Right lobe of liver (tissue), 6 donors: ENCODE results near the gene WDR45B. TPM values are rescaled to one million over a fixed set of nuclear protein-coding genes. Genes with fewer than 3 reads are reported as not detected.

Experiments used
- ATAC-seq, 4 donors: fragments of 200-7000 bp; cut with Tn5 transposase; one replicate each; pipeline ENCODE4 v1.9.1; 2020; ENCODE audit warnings: mild to moderate bottlenecking in 4 of 4, moderate library complexity in 4 of 4
- DNase-seq, 3 donors: peaks; one replicate each; pipeline ENCODE4 v3.0.0-alpha.2; 2020
- H3K27ac ChIP-seq, 3 donors: fragments of 200-600 bp; one replicate each; pipeline ENCODE4 v1.8.0; 2022
- H3K27me3 ChIP-seq, 2 donors: fragments of 200-600 bp; one replicate each; pipeline ENCODE4 v1.8.0; 2022
- H3K36me3 ChIP-seq, 4 donors: fragments of 200-600 bp; sonication (generic) in 1 of 4; one replicate each; pipeline versions ENCODE4 v1.5.1 to v1.8.0; 2017 to 2022; ENCODE audit warnings: control low read depth in 1 of 4
- H3K4me1 ChIP-seq, 4 donors: fragments of 200-600 bp; sonication (generic) in 1 of 4; one replicate each; pipeline versions ENCODE4 v1.5.1 to v1.8.0; 2017 to 2022; ENCODE audit warnings: control low read depth in 1 of 4
- H3K4me3 ChIP-seq, 3 donors: fragments of 200-600 bp; one replicate each; pipeline ENCODE4 v1.8.0; 2022
- H3K9me3 ChIP-seq, 4 donors: fragments of 200-600 bp; sonication (generic) in 1 of 4; one replicate each; pipeline versions ENCODE4 v1.5.1 to v1.8.0; 2017 to 2022; ENCODE audit warnings: control low read depth in 1 of 4
- POLR2A ChIP-seq: fragments of 450-650 bp; IDR thresholded peaks from one replicate; pipeline ENCODE4 v1.6.1; 2017; ENCODE audit warnings: antibody characterized with exemption, mild to moderate bottlenecking
- WGBS: methylation state at CpG from one replicate; pipeline ENCODE4 v1.1.6; 2018; ENCODE audit warnings: low coverage, low lambda C conversion rate; ENCODE audit not compliant: insufficient coverage; ENCODE audit errors: missing lambda C conversion rate; 5-methylcytosine and 5-hydroxymethylcytosine counted together
- intact Hi-C, 2 donors: fragments of 100-400 bp; cut with DNase I; formaldehyde crosslinking; loops; one replicate each; pipeline versions ENCODE4 v1.11.2 to v1.14.1; 2022
- total RNA-seq, 6 experiments: library from RNA; depleted of rRNA in 2 of 6; stranded (reverse); fragments of >200 nt in 2 of 6; fragmentation: NEBNext Ultra II Directional in 3 of 6; extraction: Animal tissue kit (Norgen Biotek cat#: 25700) in 3 of 6; gene quantifications; one replicate each; pipeline versions ENCODE4 v1.1.0 to v1.2.4, GENCODE V29; 2016 to 2023
- TF ChIP-seq, protein P1 (sequence below), 4 donors: fragments of 200-600 bp in 3 of 4; fragments of 450-650 bp in 1 of 4; IDR thresholded peaks; one replicate each; pipeline versions ENCODE4 v1.5.1 to v1.8.0; 2016 to 2022; ENCODE audit warnings: antibody characterized with exemption in 4 of 4, mild to moderate bottlenecking in 2 of 4
- donor health status: DM: no; HTN: yes; CAD: no.
- donor health status: DM: no; HTN: no; CAD: no.
- donor health status: DM: no; HTN: no; CAD: no.
- donor health status: DM: no; HTN: yes; CAD: no.
- donor health status: DM: no; HTN: yes; CAD: no.

Gene WDR45B
- total RNA-seq, 6 experiments from 2014 or later, result 27.7 to 40.7 (median 31.6) TPM

DNA sequence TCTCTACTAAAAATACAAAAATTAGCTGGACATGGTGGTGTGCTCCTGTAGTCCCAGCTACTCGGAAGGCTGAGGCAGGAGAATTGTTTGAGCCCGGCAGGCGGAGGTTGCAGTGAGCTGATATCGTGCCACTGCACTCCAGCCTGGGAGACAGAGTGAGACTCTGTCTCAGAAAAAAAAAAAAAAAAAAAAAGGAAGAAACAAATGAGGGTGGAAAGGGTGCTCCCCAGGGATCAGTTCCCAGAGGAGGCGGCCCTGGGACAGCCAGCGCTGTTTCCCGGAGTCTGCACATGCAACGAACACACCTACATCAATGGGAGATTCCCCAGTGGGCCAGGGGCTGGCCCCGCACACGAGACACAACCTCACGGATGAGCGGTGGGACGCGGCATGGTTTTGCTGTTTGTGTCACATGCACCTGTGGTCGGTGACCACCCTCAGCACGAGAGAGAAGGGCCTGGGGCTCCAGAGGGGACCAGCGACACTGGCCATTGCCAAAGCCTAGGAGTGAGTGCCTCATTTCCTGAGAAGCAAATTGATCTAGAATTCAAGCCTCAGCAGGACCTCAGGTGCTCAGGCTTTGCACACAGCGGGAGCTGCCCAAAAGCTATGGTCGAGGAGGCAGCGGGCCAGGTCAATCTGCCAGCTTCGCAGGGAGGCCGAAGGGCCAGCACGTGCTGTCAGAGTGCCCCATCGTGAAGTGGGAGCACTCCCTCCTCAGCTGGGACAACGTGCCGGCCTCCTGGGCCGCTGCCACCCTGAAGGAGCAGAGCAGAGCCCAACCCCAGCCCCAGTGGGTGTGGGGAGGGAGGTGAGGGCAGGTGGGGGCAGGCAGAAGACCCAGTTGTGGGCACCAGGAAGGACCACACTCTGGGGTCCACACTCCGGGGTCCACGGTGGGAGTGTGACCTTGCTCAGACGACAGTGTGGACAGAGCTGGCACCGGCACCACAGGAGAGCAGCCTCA, 13.8 kb upstream of the WDR45B start:
- peak in 2 of 3 donors; percentile 15 to 53 for DNase-seq
- H3K4me1 ChIP-seq, result no peaks in the 10 kb centered on the region
- H3K27ac ChIP-seq, result no peak overlapping the region
- no peaks in the 10 kb centered on the region for H3K9me3 ChIP-seq
- 94% methylated on average over 6 of the region's 31 CpGs for WGBS
- H3K36me3 ChIP-seq, result no peaks in the 10 kb centered on the region
- H3K4me3 ChIP-seq, result no peak overlapping the region
- peak in 1 of 4 donors; percentile 3 for ATAC-seq
- no peak for TF ChIP-seq POLR2A
- TF ChIP-seq, protein P1, sequence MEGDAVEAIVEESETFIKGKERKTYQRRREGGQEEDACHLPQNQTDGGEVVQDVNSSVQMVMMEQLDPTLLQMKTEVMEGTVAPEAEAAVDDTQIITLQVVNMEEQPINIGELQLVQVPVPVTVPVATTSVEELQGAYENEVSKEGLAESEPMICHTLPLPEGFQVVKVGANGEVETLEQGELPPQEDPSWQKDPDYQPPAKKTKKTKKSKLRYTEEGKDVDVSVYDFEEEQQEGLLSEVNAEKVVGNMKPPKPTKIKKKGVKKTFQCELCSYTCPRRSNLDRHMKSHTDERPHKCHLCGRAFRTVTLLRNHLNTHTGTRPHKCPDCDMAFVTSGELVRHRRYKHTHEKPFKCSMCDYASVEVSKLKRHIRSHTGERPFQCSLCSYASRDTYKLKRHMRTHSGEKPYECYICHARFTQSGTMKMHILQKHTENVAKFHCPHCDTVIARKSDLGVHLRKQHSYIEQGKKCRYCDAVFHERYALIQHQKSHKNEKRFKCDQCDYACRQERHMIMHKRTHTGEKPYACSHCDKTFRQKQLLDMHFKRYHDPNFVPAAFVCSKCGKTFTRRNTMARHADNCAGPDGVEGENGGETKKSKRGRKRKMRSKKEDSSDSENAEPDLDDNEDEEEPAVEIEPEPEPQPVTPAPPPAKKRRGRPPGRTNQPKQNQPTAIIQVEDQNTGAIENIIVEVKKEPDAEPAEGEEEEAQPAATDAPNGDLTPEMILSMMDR (IDR thresholded peaks at IDR 0.05), result no peak
- no peaks in the 10 kb centered on the region for H3K27me3 ChIP-seq
- intact Hi-C loops, result loop anchor here in 1 of 2 donors (10.0 kb wide), 1 partner anchor 93 kb away; the partner anchor contains the start of gene TBCD

DNA sequence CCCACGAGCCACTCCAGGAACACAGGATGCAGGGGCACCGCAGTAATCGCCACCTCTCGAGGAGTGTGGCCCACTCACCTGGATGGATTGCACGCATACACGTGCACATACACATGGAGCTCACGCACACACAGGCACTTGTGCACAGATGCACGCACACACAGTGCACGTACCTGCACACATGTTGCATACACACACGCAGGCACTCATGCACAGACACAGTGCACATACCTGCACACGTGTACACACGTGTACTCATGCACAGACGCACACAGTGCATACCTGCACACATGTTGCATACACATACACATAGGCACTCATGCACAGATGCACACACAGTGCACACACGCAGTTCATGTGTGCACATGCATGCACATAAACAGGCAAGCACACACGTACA, 11.6 kb upstream of the WDR45B start:
- DNase-seq (peak in 1 of 3 donors; percentile 35), ATAC-seq (no peak)
- H3K27ac ChIP-seq, result no peak overlapping the region
- no peaks in the 10 kb centered on the region for H3K27me3 ChIP-seq
- TF ChIP-seq, protein P1 (IDR thresholded peaks at IDR 0.05), result no peak
- TF ChIP-seq POLR2A, result no peak
- intact Hi-C loops, result loop anchor here in 1 of 2 donors (10.0 kb wide), 1 partner anchor 95 kb away; the partner anchor contains the start of gene TBCD
- peaks cover 0 to 10% (median 0%) of the 10 kb centered on the region in 4 donors for H3K4me1 ChIP-seq
- no peak overlapping the region for H3K4me3 ChIP-seq
- no peaks in the 10 kb centered on the region for H3K36me3 ChIP-seq
- H3K9me3 ChIP-seq, result no peaks in the 10 kb centered on the region
- 80% methylated on average over 7 of the region's 15 CpGs for WGBS

DNA sequence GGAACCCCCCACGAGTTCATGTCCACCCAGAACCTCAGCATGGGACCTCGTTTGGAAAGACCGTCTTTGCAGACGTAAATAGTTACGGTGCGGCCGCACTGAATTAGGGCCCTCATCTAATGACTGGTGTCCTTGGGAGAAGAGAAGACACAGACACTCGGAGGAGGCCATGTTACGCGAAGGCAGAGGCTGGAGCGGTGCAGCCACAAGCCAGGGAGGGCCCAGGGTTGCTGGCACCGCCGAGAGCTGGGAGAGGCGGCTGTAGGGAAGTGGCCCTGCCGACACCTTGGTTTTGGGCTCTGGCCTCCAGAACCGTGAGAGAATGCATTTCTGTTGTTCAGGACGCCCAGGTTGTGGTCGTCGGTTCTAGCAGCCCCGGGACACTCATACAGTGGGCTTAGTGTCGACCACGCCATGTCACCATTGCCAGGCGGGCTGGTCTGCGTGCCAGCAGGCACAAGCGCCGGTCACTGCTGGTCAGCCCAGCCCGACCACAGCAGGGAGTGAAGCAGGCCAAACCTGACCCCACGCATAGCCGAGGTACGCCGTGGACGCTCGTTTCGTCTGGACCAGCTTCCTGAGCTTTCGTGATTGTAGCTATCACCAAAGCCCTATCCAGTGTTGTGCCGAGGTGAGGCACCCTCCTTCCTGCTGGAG, 10.7 kb upstream of the WDR45B start:
- WGBS, result 96% methylated on average over 9 of the region's 36 CpGs
- no peaks in the 10 kb centered on the region for H3K9me3 ChIP-seq
- peaks cover 0 to 10% (median 0%) of the 10 kb centered on the region in 4 donors for H3K4me1 ChIP-seq
- intact Hi-C loops, result no loop called here
- ATAC-seq (no peak), DNase-seq (peak in 1 of 3 donors; percentile 48)
- no peaks in the 10 kb centered on the region for H3K36me3 ChIP-seq
- H3K4me3 ChIP-seq, result no peak overlapping the region
- H3K27ac ChIP-seq, result no peak overlapping the region
- H3K27me3 ChIP-seq, result no peaks in the 10 kb centered on the region
- TF ChIP-seq, protein P1 (IDR thresholded peaks at IDR 0.05), result no peak
- no peak for TF ChIP-seq POLR2A

DNA sequence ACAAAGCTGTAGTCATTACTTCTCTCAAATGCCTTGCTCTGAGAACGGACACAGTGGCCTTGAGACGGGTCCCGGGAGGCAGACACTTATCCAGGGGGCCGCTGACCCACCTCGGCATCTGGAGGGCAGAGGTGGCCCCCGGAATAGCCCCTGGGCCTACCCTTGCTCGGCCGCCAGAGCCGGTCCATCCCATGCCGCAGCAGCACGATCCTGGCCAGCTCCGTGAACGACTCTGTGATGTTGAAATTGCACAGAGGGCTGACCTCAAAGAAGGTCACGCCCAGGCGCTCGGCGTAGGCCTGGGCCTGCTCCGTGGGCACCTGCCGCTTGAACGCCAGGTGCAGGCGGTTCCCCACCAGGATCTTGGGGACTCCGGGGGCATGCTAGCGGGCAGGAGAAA, 10.1 kb upstream of the WDR45B start:
- TF ChIP-seq, protein P1 (IDR thresholded peaks at IDR 0.05), result no peak
- no peak for TF ChIP-seq POLR2A
- Histone ChIP-seq H3K36me3 (no peaks in the 10 kb centered on the region), H3K27me3 (no peaks in the 10 kb centered on the region), H3K27ac (no peak overlapping the region), H3K9me3 (no peaks in the 10 kb centered on the region), H3K4me3 (no peak overlapping the region), H3K4me1 (peaks cover 0 to 10% (median 0%) of the 10 kb centered on the region in 4 donors)
- DNase-seq (peak in 1 of 3 donors; percentile 39), ATAC-seq (no peak)
- 90% methylated on average over 9 of the region's 23 CpGs for WGBS
- intact Hi-C loops, result no loop called here
